Bronchial smooth muscle cell (primary cell): Measurements from ENCODE around the gene SPAG7. TPM values are rescaled to one million over a fixed set of nuclear protein-coding genes. Genes with fewer than 3 reads are reported as not detected.

ENCODE experiments used
- total RNA-seq: library from RNA; depleted of rRNA; stranded (reverse); fragments of >200 nt; gene quantifications from 2 replicates; pipeline ENCODE4 v1.2.1, GENCODE V29; 2014

Gene SPAG7, protein sequence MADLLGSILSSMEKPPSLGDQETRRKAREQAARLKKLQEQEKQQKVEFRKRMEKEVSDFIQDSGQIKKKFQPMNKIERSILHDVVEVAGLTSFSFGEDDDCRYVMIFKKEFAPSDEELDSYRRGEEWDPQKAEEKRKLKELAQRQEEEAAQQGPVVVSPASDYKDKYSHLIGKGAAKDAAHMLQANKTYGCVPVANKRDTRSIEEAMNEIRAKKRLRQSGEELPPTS
- 51.7 and 58.0 TPM in 2 replicates for total RNA-seq

DNA sequence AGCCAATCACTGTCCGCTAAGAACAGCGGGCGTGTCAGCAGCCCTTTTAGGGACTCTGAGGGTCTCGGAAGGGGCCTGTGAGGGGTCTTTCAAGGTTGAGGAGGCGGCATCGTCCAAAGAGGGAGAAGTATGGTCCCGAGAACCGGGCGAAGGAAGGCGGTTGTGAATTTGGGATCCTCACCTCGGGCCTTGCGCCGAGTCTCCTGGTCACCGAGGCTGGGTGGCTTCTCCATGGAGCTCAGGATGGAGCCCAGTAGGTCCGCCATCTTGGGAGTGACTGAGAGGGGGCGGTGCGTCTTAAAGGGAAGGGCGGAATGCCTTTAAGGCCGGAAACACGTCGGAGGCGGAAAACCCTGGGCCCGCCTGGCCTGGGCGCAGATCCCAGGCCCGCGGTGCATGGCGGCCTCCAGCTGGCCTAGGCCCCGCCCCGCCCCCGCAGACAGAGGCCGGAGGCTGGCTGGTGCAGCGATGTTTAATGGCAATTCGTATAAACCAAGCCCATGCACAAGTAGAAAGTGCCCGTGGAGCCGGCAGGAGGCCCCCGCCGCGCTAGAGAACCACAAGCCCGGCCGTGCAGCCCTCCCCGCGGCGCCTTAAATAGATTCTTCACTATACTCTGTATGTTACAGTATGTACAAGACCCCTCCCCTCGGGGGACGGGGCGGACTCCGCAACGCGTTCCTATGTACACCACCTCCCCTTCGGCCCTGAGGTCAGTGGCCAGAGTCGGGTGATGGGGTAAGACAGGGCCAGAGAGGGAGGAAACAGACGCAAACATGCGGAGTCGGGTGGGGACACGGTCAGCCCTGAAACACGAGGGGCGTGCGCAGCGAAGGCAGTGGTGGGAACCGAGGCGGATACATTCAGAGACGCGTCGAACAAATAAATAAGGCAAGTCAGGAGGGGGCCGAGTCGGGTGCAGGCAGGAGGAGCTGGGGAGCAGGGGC, at the start of gene SPAG7:
Gene SPAG7, minus strand, starts transcription at position 279 of the 947 bp plus-strand sequence. Its CDS starts 13 bp downstream, at position 266.

DNA sequence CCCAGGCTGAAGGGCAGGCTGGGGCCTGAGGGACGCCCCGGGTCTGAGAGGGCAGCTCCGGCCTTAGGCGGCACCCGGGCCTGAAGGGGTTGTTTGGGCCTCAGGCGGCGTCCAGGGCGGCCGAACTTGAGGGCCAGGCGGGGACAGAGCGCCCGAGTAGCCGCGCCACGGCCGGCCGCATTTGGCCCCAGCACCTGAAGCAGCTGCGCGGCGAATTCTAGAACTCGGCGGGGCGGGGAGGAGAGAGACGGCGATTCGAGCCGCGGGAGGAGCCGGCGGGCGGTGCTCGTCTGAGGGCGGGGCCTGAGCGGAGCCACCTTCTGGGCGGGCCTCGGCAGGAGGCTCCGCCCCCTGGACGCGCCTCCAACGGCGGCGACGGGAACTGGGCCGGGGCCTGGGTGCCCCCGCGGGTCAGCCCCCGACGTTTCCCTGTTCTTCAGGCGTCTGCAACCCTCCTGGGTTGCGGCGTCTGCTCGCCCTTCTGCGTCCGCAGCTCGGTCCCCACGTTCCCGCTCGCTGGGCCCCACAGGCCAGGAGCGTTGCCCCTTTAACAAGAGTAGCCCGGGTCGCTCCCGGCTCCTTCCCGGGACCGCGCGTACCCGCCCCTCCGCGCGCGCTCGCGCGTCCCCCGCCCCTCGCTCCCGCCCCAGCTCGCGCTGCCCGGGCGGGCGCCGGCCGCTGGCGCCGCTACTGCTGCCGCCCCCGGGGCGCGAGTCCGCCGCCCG, 29.8 kb upstream of the SPAG7 start, which contains the start of the genes INCA1 and KIF1C:
Gene INCA1, minus strand, starts transcription at position 221 of the 725 bp plus-strand sequence. CDS start 3,085 bp downstream, outside the sequence.
Gene KIF1C, plus strand, starts transcription at position 649 of the 725 bp plus-strand sequence. CDS start 2,297 bp downstream, outside the sequence.

DNA sequence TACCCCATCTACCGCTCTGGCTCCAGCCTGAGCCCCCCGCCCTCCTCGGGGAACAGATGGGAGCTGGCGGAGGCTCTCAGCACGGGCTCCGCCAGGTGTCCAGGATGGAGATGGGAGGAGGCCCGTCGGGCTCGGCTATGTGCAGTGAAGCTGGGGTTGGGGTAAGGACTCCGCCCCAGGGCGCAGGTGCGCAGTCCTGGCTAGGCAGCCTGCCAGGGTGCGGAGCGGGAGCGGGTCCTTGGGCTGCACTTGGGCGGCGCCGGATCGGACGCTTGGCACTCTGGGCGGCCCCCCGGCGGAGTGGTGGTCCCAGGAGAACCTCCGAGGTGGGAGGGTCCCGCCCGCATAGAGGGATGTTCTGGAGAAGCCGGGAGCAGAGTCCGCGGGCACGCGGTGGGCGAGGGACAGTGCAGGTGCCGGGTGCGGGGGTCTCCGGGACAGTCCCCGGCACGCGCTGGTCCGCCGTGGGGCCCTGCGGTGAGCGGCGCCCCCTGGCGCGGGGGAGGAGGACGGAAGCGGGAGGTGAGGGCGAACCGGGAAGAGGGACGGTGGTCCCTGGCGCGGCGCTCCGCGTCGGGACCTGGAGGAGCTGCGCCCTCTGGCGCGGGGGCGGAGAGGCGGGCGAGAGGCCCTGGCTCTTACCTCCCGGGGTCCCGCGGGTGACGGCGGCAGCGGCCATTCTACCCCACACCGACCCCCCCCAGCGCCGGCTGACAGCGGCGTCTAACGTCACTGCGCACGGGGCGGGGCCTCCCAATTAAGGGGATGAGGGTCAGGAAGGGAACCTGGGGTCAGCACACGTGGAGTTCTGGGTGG, 19.5 kb upstream of the SPAG7 start, which contains the start of gene CAMTA2:
Gene CAMTA2, minus strand, starts transcription at position 725 of the 816 bp plus-strand sequence. CDS start 1,453 bp downstream, outside the sequence.

DNA sequence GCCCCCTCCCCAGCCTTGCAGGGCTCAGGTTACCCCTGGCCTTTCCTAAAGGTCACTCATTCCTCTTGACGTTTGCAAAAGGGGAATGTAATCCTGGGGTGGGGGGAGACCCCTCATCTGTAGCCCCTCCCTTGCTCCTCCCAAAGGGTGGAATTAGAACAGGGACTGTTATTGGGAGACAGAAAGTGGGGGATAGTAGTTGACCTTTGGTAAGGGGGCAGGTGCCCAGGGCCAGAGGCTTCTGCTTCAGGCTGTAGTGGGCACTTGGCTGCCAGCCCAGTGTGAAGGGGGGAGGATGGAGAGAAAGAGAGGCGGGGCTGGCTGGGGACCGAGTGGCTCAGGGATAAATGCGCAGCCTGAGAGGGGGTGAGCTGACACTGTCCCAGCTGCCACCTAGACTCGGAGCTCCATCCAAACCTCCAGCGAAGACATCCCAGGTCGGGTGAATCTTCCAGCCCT, 16.8 kb downstream of the SPAG7 start, which contains the start of gene ENO3:
Gene ENO3, plus strand, starts transcription at position 374 of the 459 bp plus-strand sequence. CDS start 711 bp downstream, outside the sequence.

DNA sequence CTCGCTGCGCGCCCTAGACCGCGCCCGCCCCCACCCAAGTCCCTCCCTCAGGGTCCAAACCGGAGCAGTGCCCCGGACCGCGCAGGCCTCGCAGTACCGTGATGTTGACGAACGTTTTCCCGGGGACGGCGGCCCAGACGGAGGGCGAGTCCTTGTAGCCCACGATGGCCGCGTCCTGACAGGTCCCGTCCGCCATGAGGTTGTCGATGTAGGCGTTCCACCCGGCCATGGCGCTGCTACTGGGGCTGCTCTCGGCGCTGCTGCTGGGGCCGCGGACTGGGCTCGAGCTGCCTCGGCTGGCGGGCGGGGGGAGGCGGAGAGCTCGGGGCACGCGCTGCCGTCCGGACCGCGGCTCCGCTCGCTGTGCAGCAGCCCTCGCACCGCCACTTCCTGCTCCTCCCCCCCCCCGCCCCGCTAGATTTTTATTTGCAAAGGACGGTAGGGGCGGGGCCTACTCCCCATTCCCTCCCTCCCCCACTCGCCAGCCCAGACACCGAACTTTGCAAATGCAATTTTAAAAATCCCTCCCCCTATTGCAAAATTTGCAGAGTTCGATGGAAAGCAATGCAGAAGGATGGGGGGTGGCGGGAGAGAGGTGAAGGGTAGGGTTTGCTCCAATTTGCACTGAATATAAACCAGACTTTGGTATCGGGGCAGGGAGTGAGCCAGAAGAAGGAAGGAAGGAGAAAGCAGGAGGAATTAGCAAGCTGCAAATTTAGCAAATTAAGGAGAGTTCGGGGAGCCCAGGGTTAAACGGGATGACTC, 19.3 kb downstream of the SPAG7 start, which contains the start of gene PFN1:
Gene PFN1, minus strand, starts transcription at position 365 of the 765 bp plus-strand sequence. Its CDS starts 136 bp downstream, at position 229.

DNA sequence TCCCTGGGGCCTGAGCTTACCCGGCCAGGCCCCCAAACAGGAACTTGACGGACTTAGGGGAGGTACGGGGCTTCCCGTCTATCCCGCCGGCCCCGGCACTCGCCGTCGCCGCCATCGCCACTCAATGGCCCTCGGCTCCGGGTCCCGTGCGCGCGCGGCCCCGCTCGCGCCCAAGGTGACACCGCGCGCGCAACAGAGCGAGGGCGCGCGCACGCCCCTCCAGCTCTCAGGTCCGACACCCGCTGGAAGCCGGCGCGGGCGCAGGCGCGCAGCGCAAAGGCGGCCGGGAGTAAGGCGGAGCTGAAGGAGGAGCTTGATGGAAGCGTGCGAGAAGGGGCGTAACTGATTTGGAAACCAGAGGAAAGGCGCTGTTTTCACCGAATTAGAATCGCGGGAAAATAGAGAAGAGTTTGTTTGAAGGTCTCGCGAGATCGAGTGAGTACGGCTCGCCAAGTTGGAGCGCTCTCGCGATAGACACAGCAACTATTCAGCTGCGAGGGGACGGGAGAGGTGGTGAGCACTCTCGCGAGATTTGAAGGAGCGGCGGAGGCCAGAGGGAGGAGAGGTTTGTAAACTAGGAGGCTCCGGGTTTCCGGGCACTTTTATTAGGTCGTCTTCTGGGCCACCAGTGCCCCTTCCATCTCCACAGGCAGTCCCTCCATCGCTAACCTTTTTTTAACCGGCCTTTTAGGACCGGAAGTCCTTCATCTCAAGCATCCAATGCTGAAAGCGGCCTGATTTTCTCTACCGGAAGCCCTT, 27.6 kb downstream of the SPAG7 start, which contains the start of the genes RNF167 and SLC25A11:
Gene RNF167, plus strand, starts transcription at position 473 of the 759 bp plus-strand sequence. CDS start 642 bp downstream, outside the sequence.
Gene SLC25A11, minus strand, starts transcription at position 251 of the 759 bp plus-strand sequence. Its CDS starts 136 bp downstream, at position 115.

DNA sequence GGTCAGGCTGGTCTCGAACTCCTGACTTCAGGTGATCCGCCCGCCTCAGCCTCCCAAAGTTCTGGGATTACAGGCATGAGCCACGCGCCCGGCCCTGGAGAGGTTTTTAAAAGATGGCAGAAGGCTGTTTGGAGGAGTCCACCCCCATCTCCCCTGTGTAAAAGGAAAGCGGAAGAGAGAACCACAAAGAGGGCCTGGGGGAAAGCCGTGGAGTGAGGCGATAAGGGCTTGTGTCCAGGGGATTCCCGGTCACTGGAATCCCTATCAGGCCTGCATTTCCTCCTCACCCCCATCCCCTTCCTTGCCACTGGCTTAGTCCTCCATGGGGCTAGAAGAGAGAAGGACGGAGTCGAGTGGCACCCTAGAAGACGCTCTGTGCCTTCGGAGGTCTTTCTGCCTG, 35.7 kb downstream of the SPAG7 start, which contains the start of gene GP1BA:
Gene GP1BA, plus strand, starts transcription at position 315 of the 400 bp plus-strand sequence. CDS start 328 bp downstream, outside the sequence.

Other genes starting within 250 kb of the SPAG7 start
- 11.3 and 18.5 TPM in 2 replicates for gene MED11, start 236.4 kb downstream of the SPAG7 start, total RNA-seq
- 0.09 TPM in 1 of 2 replicates, not detected in the other for gene ZMYND15, start 228.0 kb downstream of the SPAG7 start, total RNA-seq
- 0.63 and 1.6 TPM in 2 replicates for gene CXCL16, start 227.9 kb downstream of the SPAG7 start, total RNA-seq
- gene TM4SF5, start 195.9 kb downstream of the SPAG7 start, total RNA-seq: not detected in 2 replicates
- 1.1 and 1.2 TPM in 2 replicates for gene VMO1, start 181.5 kb downstream of the SPAG7 start, total RNA-seq
- not detected in 2 replicates for gene GLTPD2, start 178.9 kb downstream of the SPAG7 start, total RNA-seq
- 134 and 196 TPM in 2 replicates for gene PSMB6, start 171.7 kb downstream of the SPAG7 start, total RNA-seq
- gene PLD2, start 160.7 kb downstream of the SPAG7 start, total RNA-seq: 19.9 and 20.4 TPM in 2 replicates
- 25.7 and 31.9 TPM in 2 replicates for gene MINK1, start 134.5 kb downstream of the SPAG7 start, total RNA-seq
- gene C17orf107, start 68.3 kb downstream of the SPAG7 start, total RNA-seq: 3.2 and 3.5 TPM in 2 replicates
- gene CHRNE, start 64.7 kb downstream of the SPAG7 start, total RNA-seq: 0.47 and 1.2 TPM in 2 replicates
- not detected in 2 replicates for gene GP1BA, start 35.5 kb downstream of the SPAG7 start, total RNA-seq
- 46.7 and 67.4 TPM in 2 replicates for gene SLC25A11, start 27.8 kb downstream of the SPAG7 start, total RNA-seq
- gene RNF167, start 27.5 kb downstream of the SPAG7 start, total RNA-seq: 13.3 and 16.9 TPM in 2 replicates
- gene PFN1, start 19.3 kb downstream of the SPAG7 start, total RNA-seq: 419 and 524 TPM in 2 replicates
- 2.2 TPM in 2 replicates for gene ENO3, start 16.7 kb downstream of the SPAG7 start, total RNA-seq
- 4.5 and 5.4 TPM in 2 replicates for gene CAMTA2, start 19.9 kb upstream of the SPAG7 start, total RNA-seq
- gene INCA1, start 29.7 kb upstream of the SPAG7 start, total RNA-seq: 0.09 and 0.32 TPM in 2 replicates
- gene KIF1C, start 30.1 kb upstream of the SPAG7 start, total RNA-seq: 70.3 and 76.3 TPM in 2 replicates
- gene SLC52A1, start 67.6 kb upstream of the SPAG7 start, total RNA-seq: 0.32 TPM in 1 of 2 replicates, not detected in the other
- 0.69 and 1.3 TPM in 2 replicates for gene ZFP3, start 110.7 kb upstream of the SPAG7 start, total RNA-seq
- 6.3 and 7.7 TPM in 2 replicates for gene ZNF232, start 144.1 kb upstream of the SPAG7 start, total RNA-seq
- gene USP6, start 148.2 kb upstream of the SPAG7 start, total RNA-seq: under 0.01 TPM in 1 of 2 replicates, not detected in the other
- gene ZNF594, start 224.1 kb upstream of the SPAG7 start, total RNA-seq: 4.8 and 6.5 TPM in 2 replicates